HCT116 (cell line): ENCODE data around the gene IFI44. TPM values are rescaled to one million over a fixed set of nuclear protein-coding genes. Genes with fewer than 3 reads are reported as not detected.

Experiments
- ATAC-seq: fragments of 200-7000 bp; cut with Tn5 transposase; 2 replicates; pipeline ENCODE4 v1.9.1; 2020; ENCODE audit warnings: mild to moderate bottlenecking, moderate library complexity
- BruUV-seq: library from RNA; stranded (reverse); fragments of 400-500 nt; replicated peaks from 2 replicates; lab custom pipeline; 2021; lab: Mats Ljungman, UMichigan
- CTCF ChIA-PET: fragments of 300-600 bp; sonication (Branson Sonifier 250); formaldehyde crosslinking; loops from one replicate; lab custom pipeline; 2021; ENCODE audit warnings: antibody characterized with exemption; lab: Charles Lee
- POLR2A ChIA-PET: fragments of 300-600, 350-600 bp; sonication (Branson Sonifier 250); formaldehyde crosslinking; loops from one replicate; lab custom pipeline; 2021; ENCODE audit warnings: antibody characterized with exemption; lab: Charles Lee
- RAD21 ChIA-PET, 2 experiments: fragments of 300-600 bp; sonication (Branson Sonifier 250); formaldehyde crosslinking; loops; one replicate each; lab custom pipeline; 2023; ENCODE audit warnings: low total read pairs in 2 of 2; ENCODE audit not compliant: uncharacterized antibody in 2 of 2, unreplicated experiment in 2 of 2, low non-redundant PET in 1 of 2; lab: Charles Lee
- DNase-seq: peaks from one replicate; pipeline ENCODE4 v3.0.0-alpha.2; 2010; ENCODE audit warnings: low read depth, low spot score
- H2AFZ ChIP-seq: fragments of 200-600 bp; shearing (Covaris generic), sonication (generic); 2 replicates; pipeline ENCODE4 v1.6.1; 2017; ENCODE audit warnings: low read depth, mixed run types, mixed read lengths, antibody characterized with exemption, low read length; ENCODE audit not compliant: poor library complexity, severe bottlenecking
- H3K27ac ChIP-seq: 2 replicates; pipeline ENCODE4 v1.5.1; 2012; ENCODE audit warnings: low read depth, low read length
- H3K27me3 ChIP-seq: fragments of 200-600 bp; sonication (generic); 2 replicates; pipeline ENCODE4 v1.6.1; 2016; ENCODE audit warnings: mixed run types, low read length, mixed read lengths; ENCODE audit not compliant: insufficient read depth
- H3K36me3 ChIP-seq, 2 experiments: fragments of 200-500 bp in 1 of 2; fragments of 200-600 bp in 1 of 2; sonication (Bioruptor generic) in 1 of 2; sonication (generic) in 1 of 2; 2 replicates each; pipeline versions ENCODE4 v1.5.1 to v1.6.1; 2014 to 2016; ENCODE audit warnings: low read length in 2 of 2, inconsistent platforms in 1 of 2, mixed read lengths in 1 of 2, mixed run types in 1 of 2; ENCODE audit not compliant: insufficient read depth in 2 of 2, control insufficient read depth in 1 of 2
- H3K4me1 ChIP-seq, 2 experiments: fragments of 200-600 bp in 1 of 2; sonication (generic) in 1 of 2; 2 replicates each; pipeline versions ENCODE4 v1.5.1 to v1.6.1; 2012 to 2017; ENCODE audit warnings: low read length in 2 of 2, inconsistent platforms in 1 of 2, mild to moderate bottlenecking in 1 of 2, mixed read lengths in 1 of 2, mixed run types in 1 of 2, moderate library complexity in 1 of 2; ENCODE audit not compliant: insufficient read depth in 2 of 2, control insufficient read depth in 1 of 2
- H3K4me2 ChIP-seq: fragments of 200-600 bp; sonication (generic); 2 replicates; pipeline ENCODE4 v1.6.1; 2017; ENCODE audit warnings: mixed run types, low read length, mixed read lengths
- H3K4me3 ChIP-seq, 2 experiments: fragments of 200-600 bp in 1 of 2; sonication (generic) in 1 of 2; replicated peaks in 1 of 2; 2 replicates each; pipeline ENCODE4 v1.5.1; 2011 to 2016; ENCODE audit warnings: low read length in 2 of 2, control low read depth in 1 of 2, low read depth in 1 of 2, mild to moderate bottlenecking in 1 of 2, mixed read lengths in 1 of 2, mixed run types in 1 of 2
- H3K79me2 ChIP-seq: fragments of 200-600 bp; sonication (generic); 2 replicates; pipeline ENCODE4 v1.6.1; 2017; ENCODE audit warnings: mild to moderate bottlenecking, mixed run types, low read length, moderate library complexity, mixed read lengths; ENCODE audit not compliant: insufficient read depth
- H3K9ac ChIP-seq: fragments of 200-600 bp; sonication (generic); 2 replicates; pipeline ENCODE4 v1.6.1; 2016; ENCODE audit warnings: low read length, mixed read lengths
- H3K9me2 ChIP-seq: fragments of 200-600 bp; sonication (generic), shearing (Covaris generic); 2 replicates; pipeline ENCODE4 v1.6.1; 2017; ENCODE audit warnings: mixed run types, mild to moderate bottlenecking, moderate library complexity; ENCODE audit not compliant: insufficient read depth
- H3K9me3 ChIP-seq, 2 experiments: fragments of 200-500 bp in 1 of 2; fragments of 200-600 bp in 1 of 2; sonication (Bioruptor generic) in 1 of 2; sonication (generic) in 1 of 2; 2 replicates each; pipeline ENCODE4 v1.6.1; 2014 to 2017; ENCODE audit warnings: low read length in 2 of 2, mixed read lengths in 2 of 2, inconsistent platforms in 1 of 2, low read depth in 1 of 2, mild to moderate bottlenecking in 1 of 2, mixed run types in 1 of 2, moderate library complexity in 1 of 2; ENCODE audit not compliant: control insufficient read depth in 1 of 2, insufficient read depth in 1 of 2
- H4K20me1 ChIP-seq: fragments of 200-600 bp; sonication (generic), shearing (Covaris generic); 2 replicates; pipeline ENCODE4 v1.6.1; 2017; ENCODE audit warnings: mixed run types, mild to moderate bottlenecking, moderate library complexity; ENCODE audit not compliant: insufficient read depth
- CBX3 ChIP-seq: IDR thresholded peaks from 2 replicates; pipeline ENCODE4 v1.6.1; 2012; ENCODE audit warnings: low read depth
- CEBPB ChIP-seq: IDR thresholded peaks from 2 replicates; pipeline ENCODE4 v1.6.1; 2012; ENCODE audit warnings: low read depth
- EGR1 ChIP-seq: IDR thresholded peaks from 2 replicates; pipeline ENCODE4 v1.6.1; 2012; ENCODE audit warnings: low read depth
- ELF1 ChIP-seq: IDR thresholded peaks from 2 replicates; pipeline ENCODE4 v1.6.1; 2012; ENCODE audit warnings: low read depth, borderline replicate concordance
- EZH2 ChIP-seq: fragments of 200-600 bp; sonication (generic); IDR thresholded peaks from 2 replicates; pipeline ENCODE4 v1.6.1; 2017; ENCODE audit warnings: antibody characterized with exemption, mixed run types
- EZH2phosphoT487 ChIP-seq: fragments of 200-600 bp; IDR thresholded peaks from 2 replicates; pipeline ENCODE4 v1.6.1; 2018; ENCODE audit warnings: antibody characterized with exemption, borderline replicate concordance
- FOSL1 ChIP-seq: IDR thresholded peaks from 2 replicates; pipeline ENCODE4 v1.6.1; 2012; ENCODE audit warnings: low read depth
- JUND ChIP-seq: IDR thresholded peaks from 2 replicates; pipeline ENCODE4 v1.6.1; 2012
- POLR2A ChIP-seq: IDR thresholded peaks from 2 replicates; pipeline ENCODE4 v1.7.0; 2011; ENCODE audit warnings: borderline replicate concordance; ENCODE audit not compliant: insufficient read depth, insufficient read length; ENCODE audit errors: extremely low read depth
- RAD21 ChIP-seq: IDR thresholded peaks from 2 replicates; pipeline ENCODE4 v1.6.1; 2012; ENCODE audit warnings: low read depth, mild to moderate bottlenecking
- SIN3A ChIP-seq: IDR thresholded peaks from 2 replicates; pipeline ENCODE4 v1.6.1; 2012; ENCODE audit warnings: low read depth
- SP1 ChIP-seq: IDR thresholded peaks from 2 replicates; pipeline ENCODE4 v1.6.1; 2012; ENCODE audit warnings: low read depth
- TCF7L2 ChIP-seq: IDR thresholded peaks from 2 replicates; pipeline ENCODE4 v1.7.0; 2011; ENCODE audit warnings: borderline replicate concordance, inconsistent platforms; ENCODE audit not compliant: insufficient read depth, insufficient read length; ENCODE audit errors: extremely low read depth
- ZFX ChIP-seq: fragments of 450-650 bp; IDR thresholded peaks from 2 replicates; pipeline ENCODE4 v1.6.1; 2017
- ZNF274 ChIP-seq: fragments of 200-500 bp; sonication (Bioruptor generic); IDR thresholded peaks from 2 replicates; pipeline ENCODE4 v1.6.1; 2014; ENCODE audit warnings: mild to moderate bottlenecking, low read depth, low read length, inconsistent platforms
- intact Hi-C: fragments of 100-400 bp; cut with micrococcal nuclease; formaldehyde crosslinking; loops from 2 replicates; pipeline ENCODE4 v1.10.0; 2022
- total RNA-seq: library from RNA; stranded (reverse); gene quantifications from one replicate; pipeline ENCODE4 v1.2.1, GENCODE V29; 2021; ENCODE audit not compliant: unreplicated experiment
- TF ChIP-seq, protein P1 (sequence below): IDR thresholded peaks from 2 replicates; pipeline ENCODE4 v1.6.1; 2012
- TF ChIP-seq, protein P2 (sequence below): IDR thresholded peaks from 2 replicates; pipeline ENCODE4 v1.6.1; 2012; ENCODE audit warnings: low read depth
- TF ChIP-seq, protein P3 (sequence below): IDR thresholded peaks from 2 replicates; pipeline ENCODE4 v1.6.1; 2011; ENCODE audit warnings: mild to moderate bottlenecking, low read length, moderate library complexity; ENCODE audit not compliant: insufficient replicate concordance; ENCODE audit errors: extremely low read depth
- TF ChIP-seq, protein P4 (sequence below), 3 experiments: fragments of 200-600 bp in 1 of 3; sonication (generic) in 1 of 3; IDR thresholded peaks in 2 of 3; conservative IDR thresholded peaks in 1 of 3; 2 replicates each; pipeline ENCODE4 v1.5.1; 2012 to 2017; ENCODE audit warnings: low read depth in 2 of 3, low read length in 2 of 3, antibody characterized with exemption in 1 of 3, borderline replicate concordance in 1 of 3, control low read depth in 1 of 3, mild to moderate bottlenecking in 1 of 3, mixed read lengths in 1 of 3, mixed run types in 1 of 3, moderate library complexity in 1 of 3; ENCODE audit not compliant: insufficient read depth in 1 of 3
- TF ChIP-seq, protein P5 (sequence below): IDR thresholded peaks from 2 replicates; pipeline ENCODE4 v1.6.1; 2012

IFI44 gene
- total RNA-seq, 1 experiment from 2014 or later, result 0.66 TPM

DNA sequence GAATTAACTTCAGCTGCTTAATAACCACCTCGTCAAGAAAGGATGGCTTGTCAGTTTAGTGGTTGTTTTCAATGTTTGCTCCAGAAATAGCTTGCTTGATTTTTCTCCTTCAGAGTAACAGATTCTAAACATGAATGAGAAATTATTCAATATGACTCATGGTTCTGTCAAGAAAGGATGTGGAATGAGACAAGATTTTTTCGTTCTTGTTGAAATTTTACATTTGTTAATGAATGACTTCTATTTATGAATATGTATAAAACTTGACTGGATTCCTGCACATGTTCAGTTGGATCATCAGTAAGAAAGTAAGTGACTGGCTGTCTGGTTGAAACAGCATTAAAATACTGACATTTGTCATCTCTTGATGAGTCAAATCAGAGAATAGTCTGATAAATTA is 38.3 kb downstream of the IFI44 start:
- Histone ChIP-seq H4K20me1 (no peaks in the 10 kb centered on the region), H3K36me3 (no peaks in the 10 kb centered on the region), H3K9ac (no peak overlapping the region), H3K4me2 (no peak overlapping the region), H3K4me3 (no peak overlapping the region), H3K4me1 (no peaks in the 10 kb centered on the region), H2AFZ (no peak overlapping the region), H3K27ac (no peak overlapping the region), H3K9me3 (no peaks in the 10 kb centered on the region), H3K27me3 (no peaks in the 10 kb centered on the region), H3K79me2 (no peaks in the 10 kb centered on the region), H3K9me2 (no peaks in the 10 kb centered on the region)
- no peak for ATAC-seq
- ChIA-PET POLR2A (no interaction called here), CTCF (interaction anchor here (1.0 kb wide), 1 partner anchor 71 kb away, joined by 3 read pairs; no protein-coding TSS in a partner anchor), RAD21 (no interaction called here)
- TF ChIP-seq CBX3 (no peak), ELF1 (no peak), SP1 (no peak), ZNF274 (no peak), POLR2A (no peak), JUND (no peak), SIN3A (no peak), RAD21 (no peak), EGR1 (no peak), TCF7L2 (no peak), EZH2 (no peak), ZFX (no peak), CEBPB (no peak), FOSL1 (no peak), EZH2phosphoT487 (no peak)
- TF ChIP-seq, protein P1, sequence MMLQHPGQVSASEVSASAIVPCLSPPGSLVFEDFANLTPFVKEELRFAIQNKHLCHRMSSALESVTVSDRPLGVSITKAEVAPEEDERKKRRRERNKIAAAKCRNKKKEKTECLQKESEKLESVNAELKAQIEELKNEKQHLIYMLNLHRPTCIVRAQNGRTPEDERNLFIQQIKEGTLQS, result no peak
- TF ChIP-seq, protein P2, sequence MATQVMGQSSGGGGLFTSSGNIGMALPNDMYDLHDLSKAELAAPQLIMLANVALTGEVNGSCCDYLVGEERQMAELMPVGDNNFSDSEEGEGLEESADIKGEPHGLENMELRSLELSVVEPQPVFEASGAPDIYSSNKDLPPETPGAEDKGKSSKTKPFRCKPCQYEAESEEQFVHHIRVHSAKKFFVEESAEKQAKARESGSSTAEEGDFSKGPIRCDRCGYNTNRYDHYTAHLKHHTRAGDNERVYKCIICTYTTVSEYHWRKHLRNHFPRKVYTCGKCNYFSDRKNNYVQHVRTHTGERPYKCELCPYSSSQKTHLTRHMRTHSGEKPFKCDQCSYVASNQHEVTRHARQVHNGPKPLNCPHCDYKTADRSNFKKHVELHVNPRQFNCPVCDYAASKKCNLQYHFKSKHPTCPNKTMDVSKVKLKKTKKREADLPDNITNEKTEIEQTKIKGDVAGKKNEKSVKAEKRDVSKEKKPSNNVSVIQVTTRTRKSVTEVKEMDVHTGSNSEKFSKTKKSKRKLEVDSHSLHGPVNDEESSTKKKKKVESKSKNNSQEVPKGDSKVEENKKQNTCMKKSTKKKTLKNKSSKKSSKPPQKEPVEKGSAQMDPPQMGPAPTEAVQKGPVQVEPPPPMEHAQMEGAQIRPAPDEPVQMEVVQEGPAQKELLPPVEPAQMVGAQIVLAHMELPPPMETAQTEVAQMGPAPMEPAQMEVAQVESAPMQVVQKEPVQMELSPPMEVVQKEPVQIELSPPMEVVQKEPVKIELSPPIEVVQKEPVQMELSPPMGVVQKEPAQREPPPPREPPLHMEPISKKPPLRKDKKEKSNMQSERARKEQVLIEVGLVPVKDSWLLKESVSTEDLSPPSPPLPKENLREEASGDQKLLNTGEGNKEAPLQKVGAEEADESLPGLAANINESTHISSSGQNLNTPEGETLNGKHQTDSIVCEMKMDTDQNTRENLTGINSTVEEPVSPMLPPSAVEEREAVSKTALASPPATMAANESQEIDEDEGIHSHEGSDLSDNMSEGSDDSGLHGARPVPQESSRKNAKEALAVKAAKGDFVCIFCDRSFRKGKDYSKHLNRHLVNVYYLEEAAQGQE, result no peak
- TF ChIP-seq, protein P3, sequence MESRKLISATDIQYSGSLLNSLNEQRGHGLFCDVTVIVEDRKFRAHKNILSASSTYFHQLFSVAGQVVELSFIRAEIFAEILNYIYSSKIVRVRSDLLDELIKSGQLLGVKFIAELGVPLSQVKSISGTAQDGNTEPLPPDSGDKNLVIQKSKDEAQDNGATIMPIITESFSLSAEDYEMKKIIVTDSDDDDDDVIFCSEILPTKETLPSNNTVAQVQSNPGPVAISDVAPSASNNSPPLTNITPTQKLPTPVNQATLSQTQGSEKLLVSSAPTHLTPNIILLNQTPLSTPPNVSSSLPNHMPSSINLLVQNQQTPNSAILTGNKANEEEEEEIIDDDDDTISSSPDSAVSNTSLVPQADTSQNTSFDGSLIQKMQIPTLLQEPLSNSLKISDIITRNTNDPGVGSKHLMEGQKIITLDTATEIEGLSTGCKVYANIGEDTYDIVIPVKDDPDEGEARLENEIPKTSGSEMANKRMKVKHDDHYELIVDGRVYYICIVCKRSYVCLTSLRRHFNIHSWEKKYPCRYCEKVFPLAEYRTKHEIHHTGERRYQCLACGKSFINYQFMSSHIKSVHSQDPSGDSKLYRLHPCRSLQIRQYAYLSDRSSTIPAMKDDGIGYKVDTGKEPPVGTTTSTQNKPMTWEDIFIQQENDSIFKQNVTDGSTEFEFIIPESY, result no peak
- TF ChIP-seq, protein P4, sequence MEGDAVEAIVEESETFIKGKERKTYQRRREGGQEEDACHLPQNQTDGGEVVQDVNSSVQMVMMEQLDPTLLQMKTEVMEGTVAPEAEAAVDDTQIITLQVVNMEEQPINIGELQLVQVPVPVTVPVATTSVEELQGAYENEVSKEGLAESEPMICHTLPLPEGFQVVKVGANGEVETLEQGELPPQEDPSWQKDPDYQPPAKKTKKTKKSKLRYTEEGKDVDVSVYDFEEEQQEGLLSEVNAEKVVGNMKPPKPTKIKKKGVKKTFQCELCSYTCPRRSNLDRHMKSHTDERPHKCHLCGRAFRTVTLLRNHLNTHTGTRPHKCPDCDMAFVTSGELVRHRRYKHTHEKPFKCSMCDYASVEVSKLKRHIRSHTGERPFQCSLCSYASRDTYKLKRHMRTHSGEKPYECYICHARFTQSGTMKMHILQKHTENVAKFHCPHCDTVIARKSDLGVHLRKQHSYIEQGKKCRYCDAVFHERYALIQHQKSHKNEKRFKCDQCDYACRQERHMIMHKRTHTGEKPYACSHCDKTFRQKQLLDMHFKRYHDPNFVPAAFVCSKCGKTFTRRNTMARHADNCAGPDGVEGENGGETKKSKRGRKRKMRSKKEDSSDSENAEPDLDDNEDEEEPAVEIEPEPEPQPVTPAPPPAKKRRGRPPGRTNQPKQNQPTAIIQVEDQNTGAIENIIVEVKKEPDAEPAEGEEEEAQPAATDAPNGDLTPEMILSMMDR (IDR thresholded peaks at IDR 0.05 in 2 of 3, conservative IDR thresholded peaks at IDR 0.05 in 1 of 3; ENCODE audit: borderline replicate concordance in 1 of 3, insufficient read depth in 1 of 3, low read depth in 2 of 3, low read length in 2 of 3), result no peak
- TF ChIP-seq, protein P5, sequence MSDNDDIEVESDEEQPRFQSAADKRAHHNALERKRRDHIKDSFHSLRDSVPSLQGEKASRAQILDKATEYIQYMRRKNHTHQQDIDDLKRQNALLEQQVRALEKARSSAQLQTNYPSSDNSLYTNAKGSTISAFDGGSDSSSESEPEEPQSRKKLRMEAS, result no peak
- no TSS peak for BruUV-seq
- DNase-seq, result no peak
- intact Hi-C loops, result loop anchor here (5.0 kb wide), 1 partner anchor 509 kb away; no protein-coding TSS in a partner anchor
